HG03469 (cell line): ENCODE data around the gene C10orf105.

Experiments
- ATAC-seq: cut with Tn5 transposase; IDR thresholded peaks from one replicate; pipeline ENCODE4 v1.9.1; 2021; ENCODE audit warnings: mild to moderate bottlenecking, moderate library complexity, moderate number of reproducible peaks; ENCODE audit not compliant: unreplicated experiment

Gene C10orf105

DNA sequence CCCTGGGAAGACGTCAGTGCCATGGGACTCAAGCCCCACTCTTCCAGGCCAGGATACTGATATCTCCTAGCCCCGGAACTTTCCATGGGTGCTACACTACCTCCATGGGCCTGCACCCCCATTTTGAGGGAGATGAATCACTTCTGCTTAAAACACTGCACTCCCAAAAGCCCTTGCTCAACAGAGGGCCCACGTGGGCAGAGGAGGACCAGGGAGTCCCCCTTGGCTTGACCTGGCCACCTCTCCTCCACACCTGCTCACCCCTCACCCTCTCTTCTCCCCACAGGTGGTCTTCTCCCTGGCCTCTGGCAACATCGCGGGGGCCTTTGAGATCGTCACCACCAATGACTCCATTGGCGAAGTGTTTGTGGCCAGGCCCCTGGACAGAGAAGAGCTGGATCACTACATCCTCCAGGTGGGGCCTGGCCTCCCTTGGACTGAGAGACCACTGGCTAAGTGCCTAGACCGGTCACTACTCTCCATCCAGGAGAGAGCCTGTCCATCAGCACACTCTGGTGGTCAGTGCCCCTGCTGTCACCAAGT lies 19.9 kb upstream of the C10orf105 start:
- ATAC-seq = no peak

DNA sequence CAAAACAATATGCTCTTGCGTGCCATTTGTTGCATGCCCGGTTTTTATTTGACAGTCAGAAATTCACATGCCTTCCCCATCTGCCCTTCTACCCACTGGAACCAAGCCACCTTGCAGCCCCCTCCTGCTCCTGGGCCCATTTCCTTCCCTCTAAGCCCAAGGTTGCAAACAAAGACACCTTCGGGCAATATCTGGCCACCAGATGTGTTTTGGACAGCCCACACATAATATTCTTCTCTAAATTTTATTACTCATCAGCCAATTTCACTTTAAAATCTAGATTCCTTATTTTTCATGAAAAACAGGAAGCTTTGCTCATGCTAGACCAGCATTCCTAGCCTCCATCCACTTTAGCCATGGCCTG lies 18.2 kb upstream of the C10orf105 start:
- no peak for ATAC-seq

DNA sequence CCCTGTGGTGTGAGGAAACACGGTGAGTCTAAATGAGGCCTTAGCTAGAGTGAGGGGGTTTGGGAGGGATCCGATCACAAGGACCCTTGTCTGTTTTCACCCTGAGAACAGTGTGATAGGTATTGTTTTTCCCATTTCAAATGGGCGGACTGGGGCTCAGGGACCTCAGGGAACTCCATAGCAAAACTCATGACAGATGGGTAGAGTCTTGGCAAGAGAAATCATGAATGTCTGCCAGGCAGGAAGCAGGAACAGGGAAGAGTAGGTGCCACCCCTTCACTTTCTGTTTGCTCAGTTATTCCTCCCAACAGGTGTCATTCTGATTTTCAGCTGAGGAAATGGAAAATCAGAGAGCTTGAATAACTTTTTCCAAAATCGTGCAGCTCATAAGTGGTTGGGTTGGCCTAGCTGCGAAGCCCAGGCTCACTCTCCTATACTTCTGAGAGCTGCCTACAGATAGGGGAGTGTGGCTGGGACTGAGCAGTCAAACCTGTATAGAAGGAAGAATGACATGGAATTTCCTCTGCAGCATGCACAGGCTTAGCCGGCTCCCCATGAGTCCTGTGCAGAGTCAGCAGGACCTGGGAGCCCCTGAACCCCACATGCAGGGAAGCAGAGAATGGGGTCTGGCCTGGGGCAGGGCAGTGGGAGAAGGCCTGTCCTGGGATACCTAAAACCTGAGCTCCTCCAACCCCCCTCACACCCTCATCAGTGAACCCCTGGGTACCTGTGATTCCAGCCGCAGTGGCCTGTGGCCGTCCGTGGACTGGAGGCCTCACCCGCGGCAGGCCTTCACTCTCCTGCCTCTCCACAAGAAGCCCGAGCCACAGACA lies 17.6 kb upstream of the C10orf105 start:
- no peak for ATAC-seq

DNA sequence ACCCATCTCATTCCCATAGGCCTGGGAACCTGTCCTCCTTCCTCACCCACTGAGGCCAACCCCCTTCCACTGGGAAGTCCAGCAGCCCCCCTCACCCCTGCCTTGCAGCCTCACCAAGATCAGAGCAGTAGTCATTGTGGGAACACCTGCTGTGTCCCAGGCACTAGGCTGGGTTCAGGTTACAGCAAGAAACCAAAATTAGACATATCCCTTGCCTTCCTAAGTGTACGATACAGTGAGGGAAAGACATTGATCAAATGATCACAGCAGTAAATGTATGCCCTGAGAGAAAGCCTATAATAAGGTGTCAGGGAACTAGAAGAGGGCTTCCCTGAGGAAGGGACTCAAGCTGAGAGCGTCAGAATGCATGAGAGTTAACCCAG lies 17.0 kb upstream of the C10orf105 start:
- no peak for ATAC-seq

DNA sequence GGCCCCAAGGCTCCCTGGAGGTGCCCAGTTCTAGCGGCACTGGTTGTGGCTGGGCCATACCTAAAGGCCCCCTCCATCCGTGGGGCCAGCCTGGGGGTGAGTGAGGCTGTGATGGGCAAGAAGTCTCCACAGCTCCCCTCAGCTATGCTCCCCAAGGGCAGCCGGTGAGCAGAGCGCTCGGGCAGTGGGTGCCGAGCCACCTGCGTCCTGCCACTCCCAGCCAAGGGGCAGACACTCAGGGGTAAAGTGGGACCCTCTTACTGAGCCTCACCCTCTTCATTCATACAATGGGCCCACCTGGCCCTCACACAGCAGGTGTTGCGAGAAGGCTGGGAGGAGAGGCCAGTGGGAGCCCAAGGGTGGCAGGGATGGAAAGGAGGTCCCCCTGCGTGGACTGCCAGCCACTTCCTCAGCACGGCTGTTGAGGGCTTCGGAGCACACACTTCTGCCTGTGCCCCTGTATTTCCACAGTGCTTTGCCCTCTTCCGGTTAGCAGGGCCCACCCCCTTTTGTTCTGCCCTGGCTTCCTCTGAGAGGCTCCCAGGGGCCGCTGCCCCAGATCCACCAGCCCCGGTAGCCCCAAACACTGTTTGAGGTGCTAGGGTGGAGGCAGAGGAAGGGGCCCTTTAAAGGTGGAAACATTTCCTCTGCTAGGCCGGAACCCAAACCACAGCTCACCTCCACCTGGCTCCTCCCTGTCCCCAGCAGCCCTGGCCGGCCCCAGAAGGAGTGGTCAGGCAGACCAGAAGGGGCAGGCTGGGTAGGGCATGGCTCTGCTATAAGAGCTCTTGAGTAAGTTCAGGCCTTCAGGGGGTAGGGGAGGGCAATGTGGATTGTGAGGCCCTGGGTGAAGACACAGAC lies 16.4 kb upstream of the C10orf105 start:
- ATAC-seq = no peak

DNA sequence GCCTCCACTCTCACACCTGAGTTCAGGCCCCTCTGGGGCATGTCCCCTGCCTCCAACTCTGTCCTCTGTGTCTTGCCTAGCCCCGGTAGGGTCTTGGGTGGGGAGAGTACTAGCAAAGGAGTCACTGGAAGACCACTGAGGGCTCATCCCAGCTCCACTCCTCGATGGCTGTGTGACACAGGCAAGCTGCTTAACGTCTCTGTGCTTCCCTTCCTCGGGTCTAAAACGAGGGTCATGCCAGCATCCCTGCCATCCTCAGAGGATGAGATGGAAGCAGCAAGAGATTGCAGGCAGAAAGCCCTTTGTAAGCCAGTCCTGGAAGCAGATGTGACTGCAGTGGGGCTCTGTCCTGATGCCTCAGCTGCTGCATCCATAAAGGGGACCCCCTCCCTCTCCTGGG lies 15.2 kb upstream of the C10orf105 start:
- no peak for ATAC-seq

DNA sequence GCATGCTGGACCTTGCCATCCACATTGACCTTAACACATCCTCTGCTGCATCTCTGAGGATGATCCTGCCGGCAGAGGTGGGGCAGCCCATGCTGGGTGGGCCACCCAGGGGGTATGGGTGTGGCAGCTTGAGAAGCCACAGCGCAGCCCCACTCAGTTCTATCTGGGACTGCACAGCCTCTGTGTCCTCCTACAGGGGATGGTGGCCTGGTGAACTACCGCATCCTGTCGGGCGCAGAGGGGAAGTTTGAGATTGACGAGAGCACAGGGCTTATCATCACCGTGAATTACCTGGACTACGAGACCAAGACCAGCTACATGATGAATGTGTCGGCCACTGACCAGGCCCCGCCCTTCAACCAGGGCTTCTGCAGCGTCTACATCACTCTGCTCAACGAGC lies 12.2 kb upstream of the C10orf105 start:
- ATAC-seq = no peak

DNA sequence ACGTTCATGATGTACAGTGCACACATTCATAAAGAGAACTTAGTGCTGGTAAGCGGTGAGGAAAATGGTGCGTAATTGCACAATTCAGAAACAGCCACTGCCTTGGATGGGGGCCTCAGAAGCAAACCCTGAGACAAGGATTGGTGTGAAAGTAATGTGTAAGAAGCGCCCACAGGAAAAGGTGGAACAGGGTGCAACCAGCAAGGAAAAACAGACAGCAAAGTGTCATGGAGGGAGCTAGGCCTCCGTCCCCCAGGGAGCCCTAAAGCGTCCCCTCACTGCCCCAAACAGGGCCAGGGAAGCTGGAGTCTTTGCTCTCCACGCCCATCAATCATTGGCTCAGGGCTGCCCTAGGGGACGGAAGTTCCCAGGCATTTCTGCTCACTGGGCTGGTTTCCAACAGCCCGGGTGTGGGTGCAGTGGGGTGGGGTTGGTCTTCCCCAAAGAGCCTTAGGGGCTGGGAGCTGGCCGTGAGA lies 9.6 kb upstream of the C10orf105 start:
- ATAC-seq = no peak

DNA sequence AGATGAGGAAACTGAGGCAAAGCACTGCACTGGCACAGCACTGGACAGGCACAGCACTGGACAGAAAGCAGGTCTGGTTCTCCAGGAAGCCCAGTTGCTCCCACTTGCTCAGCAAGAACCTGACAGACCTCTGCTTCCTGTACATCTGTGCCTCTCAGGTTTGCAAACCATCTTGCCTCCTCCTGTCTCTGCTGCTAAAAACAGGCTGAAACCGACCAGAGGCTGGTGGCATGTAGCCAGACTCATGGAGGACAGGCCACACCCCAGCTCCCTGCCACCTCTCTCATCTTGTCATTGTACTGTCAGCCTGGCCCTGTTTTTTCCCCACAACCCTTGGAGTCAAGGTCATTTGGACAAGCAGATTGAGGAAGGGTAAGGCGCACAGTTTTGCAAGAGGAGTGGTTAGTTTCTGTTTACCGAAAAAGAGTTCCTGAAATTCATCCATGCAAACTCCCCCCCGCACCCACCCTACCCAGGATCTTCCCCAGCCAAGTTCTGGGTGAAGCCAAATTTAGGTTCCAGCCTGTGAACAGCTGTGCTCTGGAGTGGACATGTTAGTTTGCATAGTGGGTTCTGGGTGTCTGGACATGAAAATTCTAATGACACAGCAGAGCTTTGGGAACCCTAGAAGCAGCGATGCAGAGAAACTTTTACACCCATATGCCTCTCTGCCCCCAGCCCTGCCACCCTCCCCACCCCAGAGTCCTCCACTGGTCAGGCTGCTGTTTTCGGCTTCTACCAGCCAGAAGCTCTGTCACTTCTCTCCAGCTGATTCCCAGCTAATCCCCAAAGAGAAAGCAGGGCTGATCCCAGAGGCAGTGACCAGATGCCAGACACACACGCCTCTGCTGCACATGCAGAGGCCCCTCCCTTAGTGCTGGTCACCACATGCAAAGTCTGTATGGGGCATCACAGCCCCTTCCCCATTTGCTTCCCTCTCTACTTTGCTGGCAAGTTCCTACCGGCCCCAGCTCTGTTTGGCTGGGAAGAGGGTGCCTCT lies 8.5 kb upstream of the C10orf105 start:
- ATAC-seq = peak; percentile 49

DNA sequence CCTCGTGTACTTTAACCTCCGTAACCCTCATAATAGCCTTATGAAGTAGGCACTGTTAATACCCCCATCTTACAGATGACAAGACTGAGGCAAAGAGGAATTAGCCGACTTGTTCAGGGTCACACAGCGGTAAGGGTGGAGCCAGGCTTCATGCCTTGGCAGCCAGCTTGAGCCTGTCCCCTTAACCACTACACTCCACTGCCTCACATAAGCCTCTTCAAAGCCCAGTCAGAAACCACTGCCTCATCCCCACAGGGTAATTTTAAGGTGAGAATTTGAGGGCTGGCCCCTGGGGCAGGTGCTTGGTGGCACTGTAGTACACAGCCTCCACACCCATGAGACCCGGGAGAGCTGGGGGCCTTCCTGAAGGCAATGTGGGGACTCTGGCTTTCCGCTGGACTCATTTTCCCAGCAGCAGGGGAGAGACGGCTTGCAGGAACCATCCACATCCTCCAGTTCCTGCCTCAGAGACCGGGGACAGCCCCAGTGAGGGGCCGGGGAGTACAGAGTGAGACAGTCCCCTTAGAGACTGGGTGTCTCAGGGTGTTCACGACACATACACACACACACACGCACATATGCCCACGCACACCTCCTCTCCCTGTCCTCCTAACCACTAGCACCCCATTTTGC lies 7.6 kb upstream of the C10orf105 start:
- peak; percentile 35 for ATAC-seq

DNA sequence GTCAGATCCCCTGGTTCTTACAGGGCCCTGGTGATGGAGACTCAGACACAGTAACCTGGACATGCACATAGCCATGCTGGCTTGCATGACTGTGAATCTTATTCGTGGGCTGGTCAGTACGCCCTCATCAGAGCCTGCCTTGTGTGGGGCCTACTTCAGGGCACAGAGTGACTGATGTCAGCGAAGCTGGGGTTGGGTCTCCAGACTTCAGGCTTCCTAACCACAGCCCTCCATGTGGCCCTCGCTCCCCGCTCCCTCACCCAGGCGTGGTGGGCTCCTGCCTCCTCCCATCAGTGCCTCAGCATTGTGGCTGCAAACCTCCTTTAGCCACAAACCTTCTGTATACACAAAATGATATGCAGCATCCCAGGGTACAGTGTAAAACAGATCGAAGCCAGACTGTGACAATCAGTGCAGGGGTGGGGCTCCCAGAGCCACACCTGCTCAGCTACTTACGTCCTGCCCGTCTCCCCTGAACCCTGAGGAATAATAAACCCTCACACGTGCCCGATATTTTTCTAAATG lies 7.1 kb upstream of the C10orf105 start:
- ATAC-seq = no peak

DNA sequence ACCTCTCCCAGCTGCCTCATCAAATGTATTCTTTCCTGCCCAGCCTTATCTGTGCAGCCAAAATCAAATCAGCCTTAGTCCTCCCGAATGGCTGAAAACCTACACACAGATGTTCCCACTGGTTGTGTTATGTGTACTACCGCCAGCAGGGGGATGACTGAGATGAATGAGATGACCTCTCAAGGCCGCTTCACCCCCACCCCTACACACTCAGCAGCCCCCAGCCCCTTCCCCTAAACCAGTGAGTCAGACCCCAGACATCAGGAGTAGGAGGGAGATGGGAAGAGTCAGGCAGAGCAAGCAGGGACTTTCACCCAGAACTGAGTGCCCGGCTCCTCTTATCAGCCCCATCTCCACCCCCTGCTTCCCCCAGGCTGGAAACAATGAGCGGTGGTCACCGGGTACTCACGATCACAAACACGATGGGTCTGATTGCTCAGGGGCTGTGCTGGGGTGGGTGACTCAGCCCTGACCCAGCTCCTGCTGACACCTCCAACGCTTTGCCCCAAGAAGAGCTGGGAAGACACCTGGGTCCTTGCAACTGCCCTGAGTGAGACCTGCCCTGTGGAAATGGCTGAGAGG lies 6.5 kb upstream of the C10orf105 start:
- no peak for ATAC-seq

DNA sequence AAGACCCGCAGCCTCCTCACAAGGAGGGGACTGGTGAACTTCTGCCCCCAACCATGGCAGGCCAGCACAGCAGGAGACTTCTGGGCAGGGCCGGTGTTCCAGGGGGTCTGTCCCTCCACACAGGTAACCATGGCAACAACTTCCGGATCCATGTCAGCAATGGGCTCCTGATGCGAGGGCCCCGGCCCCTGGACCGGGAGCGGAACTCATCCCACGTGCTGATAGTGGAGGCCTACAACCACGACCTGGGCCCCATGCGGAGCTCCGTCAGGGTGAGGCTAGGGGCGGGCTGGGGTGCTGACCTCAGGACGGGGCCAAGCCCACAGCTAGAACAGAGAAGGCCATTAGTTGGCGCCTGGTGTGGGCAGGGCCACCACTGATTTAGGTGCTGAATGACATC lies 5.7 kb upstream of the C10orf105 start:
- no peak for ATAC-seq

DNA sequence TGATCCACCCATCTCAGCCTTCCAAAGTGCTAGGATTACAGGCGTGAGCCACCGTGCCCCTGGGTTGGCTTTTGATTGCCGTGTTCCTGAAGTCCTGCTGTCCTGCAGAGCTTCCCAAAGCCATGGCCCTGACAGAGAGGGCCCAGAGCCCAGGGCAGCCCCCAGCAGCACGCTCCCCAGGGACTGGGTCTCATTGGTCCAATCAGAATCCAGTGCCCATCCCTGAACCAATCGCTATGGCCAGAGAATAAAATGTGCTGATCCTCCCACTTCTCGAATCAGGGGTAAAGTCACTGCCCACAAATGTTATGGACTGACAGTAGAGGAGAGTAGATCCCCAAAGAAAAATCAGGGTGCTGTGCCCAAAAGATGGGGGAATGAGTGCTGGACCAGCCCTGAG lies 5.0 kb upstream of the C10orf105 start:
- no peak for ATAC-seq

DNA sequence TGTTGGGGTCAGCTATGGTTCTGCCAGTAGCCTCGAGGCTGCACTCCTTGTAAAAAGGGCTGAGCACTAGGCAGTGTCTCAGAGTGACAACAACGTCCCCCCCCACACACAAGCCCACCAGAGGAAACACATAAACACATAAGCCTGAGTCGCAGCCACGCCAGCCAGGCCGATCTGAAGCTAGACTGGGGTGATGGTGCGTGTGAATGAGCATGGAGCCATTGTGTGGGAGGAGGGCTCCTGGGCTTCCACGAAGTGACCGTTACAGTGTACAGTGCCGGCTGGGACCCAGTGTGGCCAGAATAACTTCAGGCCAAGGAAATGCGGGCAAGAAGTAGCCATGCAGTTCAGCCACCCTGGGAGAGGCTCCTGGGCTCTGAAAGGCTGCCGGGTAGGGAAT lies 3.7 kb upstream of the C10orf105 start:
- no peak for ATAC-seq

DNA sequence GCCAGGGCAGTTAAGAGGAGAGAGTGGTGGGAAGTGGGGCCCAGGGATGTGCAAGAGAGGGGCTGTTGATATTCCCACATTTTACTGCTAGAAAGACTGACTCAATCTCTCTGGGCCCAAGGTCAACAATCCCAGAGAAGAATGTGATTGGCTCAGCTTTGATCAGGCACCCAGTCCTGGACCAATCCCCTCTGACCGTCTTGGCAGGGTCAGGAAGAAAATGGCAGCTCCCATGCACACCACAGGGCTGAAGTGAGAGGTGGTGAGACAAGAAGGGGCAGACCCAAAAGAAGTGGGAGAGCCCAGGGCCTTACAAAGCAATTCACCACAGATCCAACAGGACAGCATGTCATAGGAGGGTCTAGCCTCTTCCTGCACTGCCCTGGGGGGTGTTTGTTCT lies 3.3 kb upstream of the C10orf105 start:
- ATAC-seq = no peak

DNA sequence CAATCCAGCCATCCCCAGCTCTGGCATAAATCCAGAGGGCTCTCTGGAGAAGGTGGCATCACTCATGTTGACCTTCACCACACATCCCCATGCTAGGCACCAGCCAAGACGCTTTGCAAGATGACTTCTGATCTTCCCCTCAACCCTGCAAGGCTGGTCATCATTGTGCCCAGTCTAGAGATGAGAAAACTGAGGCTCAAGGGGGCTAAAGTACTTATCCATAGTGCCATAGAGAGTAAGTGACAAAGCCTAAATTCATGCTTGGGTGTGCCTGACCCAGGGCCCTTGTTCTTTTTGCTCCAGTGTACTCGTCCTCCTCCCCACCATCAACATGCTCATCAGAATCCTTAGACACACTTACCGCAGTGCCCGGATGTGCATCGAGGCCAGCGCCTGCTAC lies 1.7 kb upstream of the C10orf105 start:
- no peak for ATAC-seq

DNA sequence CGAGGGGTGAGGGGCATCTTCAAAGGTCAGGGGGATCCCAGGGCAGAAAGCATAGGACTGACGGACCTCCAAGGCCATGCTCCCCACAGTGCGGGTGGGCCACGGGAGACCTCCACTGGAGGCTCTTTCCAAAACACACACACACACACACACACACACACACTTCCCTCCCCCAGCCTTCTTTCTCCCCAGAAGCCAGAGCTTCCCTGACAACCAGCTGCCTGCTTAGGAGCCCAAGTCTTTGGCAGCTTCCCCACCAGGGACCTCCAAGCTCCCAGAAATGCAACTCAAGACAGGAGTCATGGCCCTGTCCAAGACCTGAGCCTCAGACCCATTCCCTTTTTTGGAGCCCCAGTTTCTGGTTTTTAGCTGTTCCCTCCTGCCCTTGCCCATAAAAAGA lies 710 bp upstream of the C10orf105 start:
- ATAC-seq = no peak

DNA sequence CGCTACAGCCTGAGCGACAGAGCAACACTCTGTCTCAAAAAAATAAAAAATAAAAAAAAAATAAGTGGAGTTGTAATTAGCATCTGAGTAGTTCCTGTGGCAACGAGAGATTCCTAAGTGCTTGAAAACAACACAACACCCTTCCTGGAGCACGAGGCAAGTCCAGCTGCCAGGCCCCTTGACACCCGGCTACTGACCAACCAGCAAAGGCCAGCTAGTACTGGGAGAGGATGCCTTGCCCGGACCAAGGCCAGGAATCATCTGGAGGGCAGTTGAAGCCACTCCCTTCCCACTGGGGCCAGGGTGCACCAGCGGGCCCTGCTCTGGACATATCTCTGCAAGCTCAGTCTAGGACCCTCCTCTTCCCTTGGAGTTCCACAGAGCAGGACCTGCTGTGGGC lies 536 bp downstream of the C10orf105 start:
- no peak for ATAC-seq
